Peyer's patch (tissue), 4 donors: Measurements from ENCODE around the gene CCNQ. TPM values are rescaled to one million over a fixed set of nuclear protein-coding genes. Genes with fewer than 3 reads are reported as not detected.

Experiments used
- DNase-seq, 3 donors: peaks; one replicate each; pipeline ENCODE4 v3.0.0-alpha.2; 2017 to 2019
- H3K27ac ChIP-seq, 4 donors: fragments of 200-600 bp; sonication (generic); one replicate each; pipeline ENCODE4 v1.5.1; 2016 to 2019
- H3K27me3 ChIP-seq, 2 donors: fragments of 200-600 bp; sonication (generic); one replicate each; pipeline ENCODE4 v1.5.1; 2019
- H3K36me3 ChIP-seq, 3 donors: fragments of 200-600 bp; sonication (generic); one replicate each; pipeline ENCODE4 v1.5.1; 2016 to 2019
- H3K4me1 ChIP-seq, 4 donors: fragments of 200-600 bp; sonication (generic); one replicate each; pipeline ENCODE4 v1.5.1; 2016 to 2019
- H3K4me3 ChIP-seq, 4 donors: fragments of 200-600 bp; sonication (generic); 1 replicate in 3 of 4; 2 replicates in 1 of 4; pipeline ENCODE4 v1.5.1; 2016 to 2019; ENCODE audit warnings: mild to moderate bottlenecking in 1 of 4
- H3K9me3 ChIP-seq, 4 donors: fragments of 200-600 bp; sonication (generic); one replicate each; pipeline ENCODE4 v1.5.1; 2016 to 2019; ENCODE audit warnings: mild to moderate bottlenecking in 1 of 4
- POLR2A ChIP-seq, 2 donors: fragments of 450-650 bp; IDR thresholded peaks; one replicate each; pipeline ENCODE4 v1.5.1; 2017; ENCODE audit warnings: antibody characterized with exemption in 2 of 2, mild to moderate bottlenecking in 2 of 2, moderate library complexity in 2 of 2
- total RNA-seq, 4 donors: library from RNA; depleted of rRNA; stranded (reverse); fragments of >200 nt; gene quantifications; one replicate each; pipeline ENCODE4 v1.1.0, GENCODE V29; 2016
- TF ChIP-seq, protein P1 (sequence below), 6 experiments: fragments of 450-650 bp in 4 of 6; fragments of 200-600 bp in 2 of 6; sonication (generic) in 1 of 6; IDR thresholded peaks; one replicate each; pipeline ENCODE4 v1.5.1; 2017 to 2019; ENCODE audit warnings: antibody characterized with exemption in 6 of 6, mild to moderate bottlenecking in 3 of 6, moderate library complexity in 1 of 6

CCNQ gene
- total RNA-seq, 4 donors from 2014 or later, result 19.0 to 33.3 (median 20.6) TPM

DNA sequence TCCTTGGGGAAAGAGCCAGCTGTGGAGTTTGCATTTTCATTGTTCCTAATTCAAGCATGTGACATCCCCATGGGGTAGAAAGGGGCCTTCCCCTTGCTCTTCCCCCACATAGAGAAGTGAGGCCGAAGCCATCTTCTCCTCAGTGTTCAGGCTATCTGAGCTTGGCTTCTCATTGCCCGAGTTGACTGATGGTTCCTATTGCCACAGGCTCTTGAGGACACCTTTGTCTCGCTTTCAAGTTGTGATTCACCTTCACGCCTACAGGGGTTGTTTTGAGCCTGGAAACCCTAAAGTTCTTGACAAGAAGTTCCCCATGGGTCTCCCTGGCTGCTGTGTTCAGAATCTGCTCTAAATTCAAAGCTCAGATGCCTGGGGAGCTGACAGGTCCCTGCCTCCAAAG lies 25.0 kb downstream of the CCNQ start:
- TF ChIP-seq, protein P1, sequence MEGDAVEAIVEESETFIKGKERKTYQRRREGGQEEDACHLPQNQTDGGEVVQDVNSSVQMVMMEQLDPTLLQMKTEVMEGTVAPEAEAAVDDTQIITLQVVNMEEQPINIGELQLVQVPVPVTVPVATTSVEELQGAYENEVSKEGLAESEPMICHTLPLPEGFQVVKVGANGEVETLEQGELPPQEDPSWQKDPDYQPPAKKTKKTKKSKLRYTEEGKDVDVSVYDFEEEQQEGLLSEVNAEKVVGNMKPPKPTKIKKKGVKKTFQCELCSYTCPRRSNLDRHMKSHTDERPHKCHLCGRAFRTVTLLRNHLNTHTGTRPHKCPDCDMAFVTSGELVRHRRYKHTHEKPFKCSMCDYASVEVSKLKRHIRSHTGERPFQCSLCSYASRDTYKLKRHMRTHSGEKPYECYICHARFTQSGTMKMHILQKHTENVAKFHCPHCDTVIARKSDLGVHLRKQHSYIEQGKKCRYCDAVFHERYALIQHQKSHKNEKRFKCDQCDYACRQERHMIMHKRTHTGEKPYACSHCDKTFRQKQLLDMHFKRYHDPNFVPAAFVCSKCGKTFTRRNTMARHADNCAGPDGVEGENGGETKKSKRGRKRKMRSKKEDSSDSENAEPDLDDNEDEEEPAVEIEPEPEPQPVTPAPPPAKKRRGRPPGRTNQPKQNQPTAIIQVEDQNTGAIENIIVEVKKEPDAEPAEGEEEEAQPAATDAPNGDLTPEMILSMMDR (IDR thresholded peaks at IDR 0.05), result no peak
- TF ChIP-seq POLR2A (IDR thresholded peaks at IDR 0.05), result no peak
- Histone ChIP-seq H3K9me3 (no peaks in the 10 kb centered on the region), H3K4me1 (no peaks in the 10 kb centered on the region), H3K36me3 (no peaks in the 10 kb centered on the region), H3K27me3 (no peaks in the 10 kb centered on the region), H3K27ac (no peak overlapping the region), H3K4me3 (no peak overlapping the region)
- no peak for DNase-seq

DNA sequence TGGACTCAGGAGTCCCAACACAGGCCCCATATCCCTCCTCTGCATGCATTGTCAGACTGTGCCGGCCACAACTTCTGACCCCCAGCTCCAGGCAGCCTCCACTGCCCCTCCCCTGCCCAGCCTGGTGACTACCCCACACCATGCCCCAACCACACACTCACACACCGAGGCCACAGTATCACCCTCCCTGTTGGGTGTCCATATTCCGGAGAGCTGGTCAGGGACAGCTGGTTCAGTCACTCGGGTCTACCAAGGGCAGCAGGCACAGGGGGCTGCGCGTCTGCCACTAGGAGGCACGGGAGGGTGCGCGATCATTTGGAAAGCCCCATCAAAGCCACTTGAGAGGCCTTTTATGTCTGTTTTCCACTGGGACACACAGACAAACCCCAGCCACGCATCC lies 26.3 kb downstream of the CCNQ start:
- Histone ChIP-seq H3K9me3 (no peaks in the 10 kb centered on the region), H3K27me3 (no peaks in the 10 kb centered on the region), H3K36me3 (no peaks in the 10 kb centered on the region), H3K4me1 (no peaks in the 10 kb centered on the region), H3K4me3 (no peak overlapping the region), H3K27ac (no peak overlapping the region)
- DNase-seq, result no peak
- TF ChIP-seq, protein P1 (IDR thresholded peaks at IDR 0.05), result no peak
- no peak for TF ChIP-seq POLR2A (IDR thresholded peaks at IDR 0.05)

DNA sequence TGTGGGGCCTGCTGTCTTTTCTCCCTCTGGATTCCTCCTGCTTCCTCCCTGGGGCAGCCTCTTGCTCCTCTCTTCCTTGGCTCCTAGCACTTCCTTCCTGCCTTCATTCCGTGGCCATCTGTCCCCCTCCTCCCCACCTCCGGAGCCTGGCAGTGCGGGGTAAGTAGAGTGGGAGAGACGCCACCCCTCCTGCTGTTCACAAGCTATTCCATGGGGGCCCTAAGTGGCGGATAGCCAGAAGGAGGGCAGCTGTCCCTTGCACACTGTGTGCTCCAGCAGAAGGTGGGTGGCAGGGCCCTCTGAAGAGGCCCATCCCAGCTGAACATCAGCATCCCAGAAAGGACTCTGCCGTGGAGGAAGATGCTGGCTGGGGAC lies 27.4 kb downstream of the CCNQ start:
- Histone ChIP-seq H3K27me3 (no peaks in the 10 kb centered on the region), H3K9me3 (no peaks in the 10 kb centered on the region), H3K4me3 (no peak overlapping the region), H3K4me1 (no peaks in the 10 kb centered on the region), H3K36me3 (no peaks in the 10 kb centered on the region), H3K27ac (no peak overlapping the region)
- TF ChIP-seq, protein P1 (IDR thresholded peaks at IDR 0.05), result no peak
- TF ChIP-seq POLR2A (IDR thresholded peaks at IDR 0.05), result no peak
- no peak for DNase-seq

DNA sequence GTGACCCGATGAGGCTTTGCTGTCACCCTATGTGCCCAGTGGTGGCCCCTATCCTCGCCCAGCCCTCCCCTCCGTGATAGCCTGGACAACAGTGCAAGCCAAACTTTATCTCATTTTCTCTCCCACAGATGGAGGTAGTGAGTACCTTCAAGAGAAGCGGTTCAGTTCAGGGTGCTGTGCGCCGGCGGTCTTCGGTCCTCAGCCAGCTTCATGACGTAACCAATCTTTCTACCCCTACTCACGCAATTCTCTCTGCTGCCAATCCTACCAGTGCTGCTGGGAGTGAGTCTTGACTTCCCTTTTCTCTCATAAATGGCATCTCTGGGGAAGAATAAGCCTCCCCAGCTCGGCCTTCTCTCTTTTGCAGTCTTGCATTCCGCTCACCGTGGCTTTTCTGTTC lies 29.5 kb downstream of the CCNQ start:
- no peaks in the 10 kb centered on the region for H3K27me3 ChIP-seq
- H3K36me3 ChIP-seq, result no peaks in the 10 kb centered on the region
- no peaks in the 10 kb centered on the region for H3K4me1 ChIP-seq
- TF ChIP-seq POLR2A (IDR thresholded peaks at IDR 0.05), result no peak
- TF ChIP-seq, protein P1 (IDR thresholded peaks at IDR 0.05), result no peak
- H3K27ac ChIP-seq, result no peak overlapping the region
- no peak for DNase-seq
- H3K9me3 ChIP-seq, result no peaks in the 10 kb centered on the region
- H3K4me3 ChIP-seq, result no peak overlapping the region

DNA sequence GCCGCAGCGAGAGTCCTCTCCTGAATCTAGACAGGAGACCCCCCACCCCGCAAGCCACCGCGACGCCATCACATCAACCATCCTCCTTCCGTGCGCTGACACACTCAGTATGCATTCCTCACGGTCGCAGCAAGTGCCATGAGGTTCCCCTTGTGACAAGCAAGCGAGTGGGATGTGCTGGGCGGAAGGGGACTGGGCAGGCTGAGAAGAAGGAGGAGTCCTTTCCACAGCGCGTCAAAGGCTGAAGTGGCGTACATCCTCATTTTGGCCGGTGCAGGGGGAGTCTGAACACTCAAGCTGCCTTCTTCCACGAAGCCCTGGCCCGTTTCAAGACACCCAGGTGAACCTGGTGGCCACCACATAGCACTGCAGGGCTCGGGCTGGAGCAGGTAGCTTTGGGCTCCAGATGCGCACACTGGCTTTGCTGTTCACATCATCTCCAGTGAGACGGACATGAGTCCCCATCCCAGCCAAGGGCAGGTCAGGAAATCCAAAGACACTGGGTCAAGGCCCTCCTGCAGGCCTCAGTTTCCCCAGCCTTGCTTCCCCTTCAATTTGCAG lies 30.4 kb downstream of the CCNQ start:
- no peak overlapping the region for H3K27ac ChIP-seq
- H3K4me1 ChIP-seq, result no peaks in the 10 kb centered on the region
- H3K27me3 ChIP-seq, result no peaks in the 10 kb centered on the region
- no peaks in the 10 kb centered on the region for H3K9me3 ChIP-seq
- H3K36me3 ChIP-seq, result no peaks in the 10 kb centered on the region
- DNase-seq, result no peak
- no peak for TF ChIP-seq POLR2A (IDR thresholded peaks at IDR 0.05)
- TF ChIP-seq, protein P1 (IDR thresholded peaks at IDR 0.05), result no peak
- H3K4me3 ChIP-seq, result no peak overlapping the region
